B cell (primary cell): Measurements from ENCODE around the gene SH3GL3. TPM values are rescaled to one million over a fixed set of nuclear protein-coding genes. Genes with fewer than 3 reads are reported as not detected.

ENCODE experiments used
- ATAC-seq: fragments of 200-7000 bp; cut with Tn5 transposase; one replicate; pipeline ENCODE4 v1.10.0; 2021; ENCODE audit warnings: low read depth, mild to moderate bottlenecking, moderate number of reproducible peaks, moderate library complexity
- CTCF ChIA-PET: fragments of 350-600 bp; sonication (Branson Sonifier 250); formaldehyde crosslinking; loops from one replicate; lab custom pipeline; 2021; ENCODE audit warnings: antibody characterized with exemption, inconsistent platforms; lab: Charles Lee
- POLR2A ChIA-PET: fragments of 350-600 bp; sonication (Branson Sonifier 250); formaldehyde crosslinking; loops from one replicate; lab custom pipeline; 2021; ENCODE audit warnings: antibody characterized with exemption; lab: Charles Lee
- DNase-seq: peaks from one replicate; pipeline ENCODE4 v3.0.0; 2013
- H2AFZ ChIP-seq: 2 replicates; pipeline ENCODE4 v1.6.1; 2012; ENCODE audit warnings: mild to moderate bottlenecking, low read depth, low read length; ENCODE audit not compliant: insufficient read depth, poor library complexity, severe bottlenecking
- H3K27ac ChIP-seq, 2 donors: 1 replicate in 1 of 2; 2 replicates in 1 of 2; pipeline ENCODE4 v1.5.1; 2012 to 2013; ENCODE audit warnings: low read length in 2 of 2, mild to moderate bottlenecking in 2 of 2, moderate library complexity in 1 of 2
- H3K27me3 ChIP-seq, 4 experiments: fragments of 200-600 bp in 1 of 4; sonication (generic) in 1 of 4; replicated peaks in 1 of 4; 1 replicate in 2 of 4; 2 replicates in 2 of 4; pipeline versions ENCODE4 v1.6.1 to v1.7.0; 2013 to 2016; ENCODE audit warnings: low read length in 3 of 4, mild to moderate bottlenecking in 2 of 4, mixed read lengths in 1 of 4, moderate library complexity in 1 of 4; ENCODE audit not compliant: insufficient read depth in 4 of 4, control insufficient read depth in 3 of 4; ENCODE audit errors: control extremely low read depth in 1 of 4
- H3K36me3 ChIP-seq, 2 experiments: replicated peaks in 1 of 2; 1 replicate in 1 of 2; 2 replicates in 1 of 2; pipeline versions ENCODE4 v1.6.1 to v1.7.1; 2013; ENCODE audit warnings: low read length in 1 of 2; ENCODE audit not compliant: insufficient read depth in 2 of 2, control insufficient read depth in 1 of 2; ENCODE audit errors: control extremely low read depth in 1 of 2, extremely low read depth in 1 of 2
- H3K4me1 ChIP-seq, 2 donors: fragments of 200-600 bp in 1 of 2; sonication (generic) in 1 of 2; 1 replicate in 1 of 2; 2 replicates in 1 of 2; pipeline versions ENCODE4 v1.5.1 to v1.6.1; 2013 to 2017; ENCODE audit warnings: low read length in 2 of 2; ENCODE audit not compliant: control insufficient read depth in 2 of 2, insufficient read depth in 2 of 2
- H3K4me2 ChIP-seq: replicated peaks from 2 replicates; pipeline ENCODE3; 2012; ENCODE audit warnings: mild to moderate bottlenecking, low read depth, low read length; ENCODE audit not compliant: poor library complexity, severe bottlenecking
- H3K4me3 ChIP-seq, 5 experiments: fragments of 200-600 bp in 1 of 5; sonication (generic) in 1 of 5; 1 replicate in 3 of 5; 2 replicates in 2 of 5; pipeline versions ENCODE4 v1.5.1 to v1.7.0; 2011 to 2016; ENCODE audit warnings: low read length in 4 of 5, mild to moderate bottlenecking in 4 of 5, low read depth in 2 of 5, control low read depth in 1 of 5, moderate library complexity in 1 of 5; ENCODE audit not compliant: insufficient read depth in 1 of 5; ENCODE audit errors: control extremely low read depth in 1 of 5, extremely low read depth in 1 of 5
- H3K79me2 ChIP-seq: fragments of 200-600 bp; sonication (generic); one replicate; pipeline ENCODE4 v1.6.0; 2016; ENCODE audit warnings: low read length; ENCODE audit not compliant: control insufficient read depth, insufficient read depth
- H3K9ac ChIP-seq: fragments of 200-600 bp; sonication (generic); 2 replicates; pipeline ENCODE4 v1.6.1; 2017; ENCODE audit warnings: mild to moderate bottlenecking, low read length, moderate library complexity
- H3K9me3 ChIP-seq, 3 donors: one replicate each; pipeline versions ENCODE4 v1.6.1 to v1.7.1; 2013; ENCODE audit warnings: low read length in 2 of 3; ENCODE audit not compliant: control insufficient read depth in 2 of 3, insufficient read depth in 1 of 3; ENCODE audit errors: control extremely low read depth in 1 of 3
- H4K20me1 ChIP-seq: 2 replicates; pipeline ENCODE4 v1.6.0; 2012; ENCODE audit warnings: mild to moderate bottlenecking, low read length; ENCODE audit not compliant: insufficient read depth, control insufficient read depth, poor library complexity, severe bottlenecking
- H3K27ac Mint-ChIP-seq: one replicate; pipeline ENCODE4 v1.8.0; 2021; ENCODE audit warnings: mixed read lengths
- H3K27me3 Mint-ChIP-seq: one replicate; pipeline ENCODE4 v1.8.0; 2021; ENCODE audit warnings: mixed read lengths
- H3K4me1 Mint-ChIP-seq: one replicate; pipeline ENCODE4 v1.8.0; 2021; ENCODE audit warnings: mixed read lengths
- H3K4me3 Mint-ChIP-seq: one replicate; pipeline ENCODE4 v1.8.0; 2021; ENCODE audit warnings: mixed read lengths
- H3K9me3 Mint-ChIP-seq: one replicate; pipeline ENCODE4 v1.8.0; 2022; ENCODE audit warnings: mixed read lengths; ENCODE audit not compliant: insufficient read depth
- EZH2 ChIP-seq: IDR thresholded peaks from 2 replicates; pipeline ENCODE4 v1.6.1; 2012; ENCODE audit warnings: borderline replicate concordance, low read depth, mild to moderate bottlenecking, moderate library complexity, low read length; ENCODE audit not compliant: insufficient read depth, poor library complexity, severe bottlenecking
- WGBS: methylation state at CpG from one replicate; pipeline ENCODE4 v1.1.5; 2013; ENCODE audit warnings: missing lambda C conversion rate; ENCODE audit not compliant: insufficient coverage; 5-methylcytosine and 5-hydroxymethylcytosine counted together
- intact Hi-C: fragments of 100-400 bp; cut with micrococcal nuclease; formaldehyde crosslinking; loops from one replicate; pipeline ENCODE4 v1.10.0; 2022
- polyA plus RNA-seq: library from polyadenylated mRNA; depleted of rRNA; stranded (reverse); fragments of >200 nt; gene quantifications from 2 replicates; pipeline ENCODE4 v1.2.3, GENCODE V29; 2012
- total RNA-seq, 2 donors: library from RNA; stranded (reverse); fragments of 120-200 nt in 1 of 2; gene quantifications; 1 replicate in 1 of 2; 2 replicates in 1 of 2; pipeline versions ENCODE4 v1.2.3 to v1.2.4, GENCODE V29; 2013 to 2022
- TF ChIP-seq, protein P1 (sequence below): fragments of 200-600 bp; IDR thresholded peaks from one replicate; pipeline ENCODE4 v1.8.0; 2022; ENCODE audit warnings: antibody characterized with exemption, mild to moderate bottlenecking

Gene SH3GL3
- total and polyA plus RNA-seq, 2 donors (not counting 1 experiment from before 2014, with no cell fraction given), result not detected

DNA sequence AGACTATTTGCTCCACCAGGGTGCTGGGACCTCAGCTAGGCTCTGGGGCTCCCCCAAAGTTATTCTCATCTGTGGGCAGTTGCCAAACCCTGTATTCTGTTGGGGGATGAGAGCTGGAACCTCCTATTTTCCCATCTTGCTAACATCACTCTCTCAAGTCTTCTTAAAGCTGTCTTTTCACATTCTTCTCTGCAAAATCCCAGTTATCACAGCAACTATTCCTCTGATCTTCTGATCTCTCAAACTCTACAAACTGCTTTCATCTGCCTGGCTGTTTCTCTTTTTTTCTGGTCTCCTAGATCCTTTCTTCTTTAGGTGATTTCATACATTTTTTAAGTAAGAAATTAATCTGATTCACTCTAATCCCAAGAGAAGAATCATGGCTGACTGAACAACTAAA lies 196.1 kb downstream of the SH3GL3 start:
- Histone ChIP-seq H3K27me3 (no peaks in the 10 kb centered on the region), H3K4me1 (no peaks in the 10 kb centered on the region), H3K79me2 (no peaks in the 10 kb centered on the region), H3K9me3 (peaks cover 0 to 19% (median 0%) of the 10 kb centered on the region in 3 donors), H3K4me2 (no peak overlapping the region), H3K36me3 (no peaks in the 10 kb centered on the region), H2AFZ (no peak overlapping the region), H3K9ac (no peak overlapping the region), H3K27ac (no peak overlapping the region), H3K4me3 (no peak overlapping the region), H4K20me1 (no peaks in the 10 kb centered on the region)
- Mint-ChIP-seq H3K27ac (no peak overlapping the region), H3K27me3 (no peaks in the 10 kb centered on the region), H3K4me1 (no peaks in the 10 kb centered on the region), H3K4me3 (no peak overlapping the region), H3K9me3 (peaks cover 3% of the 10 kb centered on the region)
- POLR2A ChIA-PET, result no interaction called here
- no peak for TF ChIP-seq EZH2
- TF ChIP-seq, protein P1, sequence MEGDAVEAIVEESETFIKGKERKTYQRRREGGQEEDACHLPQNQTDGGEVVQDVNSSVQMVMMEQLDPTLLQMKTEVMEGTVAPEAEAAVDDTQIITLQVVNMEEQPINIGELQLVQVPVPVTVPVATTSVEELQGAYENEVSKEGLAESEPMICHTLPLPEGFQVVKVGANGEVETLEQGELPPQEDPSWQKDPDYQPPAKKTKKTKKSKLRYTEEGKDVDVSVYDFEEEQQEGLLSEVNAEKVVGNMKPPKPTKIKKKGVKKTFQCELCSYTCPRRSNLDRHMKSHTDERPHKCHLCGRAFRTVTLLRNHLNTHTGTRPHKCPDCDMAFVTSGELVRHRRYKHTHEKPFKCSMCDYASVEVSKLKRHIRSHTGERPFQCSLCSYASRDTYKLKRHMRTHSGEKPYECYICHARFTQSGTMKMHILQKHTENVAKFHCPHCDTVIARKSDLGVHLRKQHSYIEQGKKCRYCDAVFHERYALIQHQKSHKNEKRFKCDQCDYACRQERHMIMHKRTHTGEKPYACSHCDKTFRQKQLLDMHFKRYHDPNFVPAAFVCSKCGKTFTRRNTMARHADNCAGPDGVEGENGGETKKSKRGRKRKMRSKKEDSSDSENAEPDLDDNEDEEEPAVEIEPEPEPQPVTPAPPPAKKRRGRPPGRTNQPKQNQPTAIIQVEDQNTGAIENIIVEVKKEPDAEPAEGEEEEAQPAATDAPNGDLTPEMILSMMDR, result no peak
- intact Hi-C loops, result no loop called here
- CTCF ChIA-PET, result no interaction called here
- ATAC-seq, result no peak
- DNase-seq, result no peak

DNA sequence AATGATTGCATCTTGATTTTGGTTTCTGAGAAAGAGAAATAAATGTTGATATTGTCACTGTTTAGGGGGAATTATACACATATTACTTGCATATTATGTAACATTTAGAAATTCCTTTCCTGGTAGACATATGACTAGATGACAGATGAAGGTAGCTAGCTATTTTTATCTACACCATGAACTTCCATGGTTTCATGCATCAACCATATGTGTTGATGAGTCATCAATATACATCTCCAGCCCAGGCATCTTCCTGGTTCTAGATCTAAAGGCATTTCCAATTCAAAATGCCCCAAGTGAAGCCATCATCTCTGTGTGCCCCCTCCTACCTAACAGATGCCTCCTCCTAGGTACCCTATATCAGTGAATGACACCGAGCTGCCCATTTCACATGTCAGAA lies 197.3 kb downstream of the SH3GL3 start:
- Histone ChIP-seq H2AFZ (no peak overlapping the region), H3K4me2 (no peak overlapping the region), H3K9ac (no peak overlapping the region), H3K4me3 (no peak overlapping the region), H3K27me3 (no peaks in the 10 kb centered on the region), H3K79me2 (no peaks in the 10 kb centered on the region), H3K27ac (no peak overlapping the region), H3K4me1 (no peaks in the 10 kb centered on the region), H3K36me3 (no peaks in the 10 kb centered on the region), H3K9me3 (peaks cover 0 to 17% (median 0%) of the 10 kb centered on the region in 3 donors), H4K20me1 (no peaks in the 10 kb centered on the region)
- POLR2A ChIA-PET, result interaction anchor here (0.6 kb wide), 1 partner anchor 24 kb away, joined by 3 read pairs; no protein-coding TSS in a partner anchor
- CTCF ChIA-PET, result no interaction called here
- Mint-ChIP-seq H3K4me1 (no peaks in the 10 kb centered on the region), H3K27ac (no peak overlapping the region), H3K9me3 (peaks cover 3% of the 10 kb centered on the region), H3K27me3 (no peaks in the 10 kb centered on the region), H3K4me3 (no peak overlapping the region)
- intact Hi-C loops, result no loop called here
- TF ChIP-seq, protein P1, result no peak
- no peak for TF ChIP-seq EZH2
- ATAC-seq (no peak), DNase-seq (no peak)
- WGBS, result 100% methylated on average over 1 of the region's 1 CpG
